Kidney (tissue), 14 donors: ENCODE measurements around the gene C2orf49. TPM values are rescaled to one million over a fixed set of nuclear protein-coding genes. Genes with fewer than 3 reads are reported as not detected.
A peak's percentile ranks its signal among the peaks of the same experiment; 100 is the strongest.

Experiments
- DNase-seq, 5 donors: peaks; one replicate each; pipeline ENCODE4 v3.0.0-alpha.2; 2013 to 2020
- FAIRE-seq: peaks from 2 replicates; lab custom pipeline; 2012; peaks lifted over from hg19 to GRCh38; lab: Jason Lieb, UNC
- H3K27ac ChIP-seq, 2 donors: one replicate each; pipeline ENCODE4 v1.7.0; 2013; ENCODE audit warnings: low read depth in 2 of 2, low read length in 2 of 2, inconsistent platforms in 1 of 2
- H3K27me3 ChIP-seq: one replicate; pipeline ENCODE4 v1.7.1; 2013; ENCODE audit warnings: low read length, inconsistent platforms; ENCODE audit not compliant: control insufficient read depth, insufficient read depth
- H3K36me3 ChIP-seq, 3 donors: one replicate each; pipeline versions ENCODE4 v1.7.0 to v1.7.1; 2013; ENCODE audit warnings: low read length in 3 of 3, control low read depth in 1 of 3, inconsistent platforms in 1 of 3; ENCODE audit not compliant: insufficient read depth in 3 of 3, control insufficient read depth in 2 of 3
- H3K4me1 ChIP-seq, 3 donors: one replicate each; pipeline versions ENCODE4 v1.7.0 to v1.7.1; 2013; ENCODE audit warnings: low read length in 3 of 3, inconsistent platforms in 1 of 3, low read depth in 1 of 3; ENCODE audit not compliant: control insufficient read depth in 2 of 3, insufficient read depth in 2 of 3
- H3K4me3 ChIP-seq, 3 donors: one replicate each; pipeline versions ENCODE4 v1.7.0 to v1.8.1; 2013; ENCODE audit warnings: low read length in 3 of 3, control low read depth in 1 of 3, inconsistent platforms in 1 of 3
- H3K9ac ChIP-seq, 3 donors: one replicate each; pipeline versions ENCODE4 v1.7.0 to v1.7.1; 2013; ENCODE audit warnings: low read length in 3 of 3, control low read depth in 1 of 3, inconsistent platforms in 1 of 3
- H3K9me3 ChIP-seq, 3 donors: one replicate each; pipeline versions ENCODE4 v1.7.0 to v1.7.1; 2013; ENCODE audit warnings: low read length in 3 of 3, control low read depth in 1 of 3, inconsistent platforms in 1 of 3; ENCODE audit not compliant: control insufficient read depth in 2 of 3, insufficient read depth in 1 of 3
- CTCF ChIP-seq: IDR thresholded peaks from 3 replicates; pipeline ENCODE4 v1.5.1; 2012; ENCODE audit warnings: mild to moderate bottlenecking, moderate library complexity, borderline replicate concordance; ENCODE audit not compliant: insufficient read depth; ENCODE audit errors: extremely low read depth
- intact Hi-C: fragments of 100-400 bp; cut with DNase I; formaldehyde crosslinking; loops from one replicate; pipeline ENCODE4 v1.11.1; 2022
- polyA plus RNA-seq: library from polyadenylated mRNA; stranded (reverse); fragments of 350-450 nt; fragmentation: Illumina TruSeq; extraction: RNeasy Lipid Tissue Mini Kit (QIAGEN cat#74804); gene quantifications from one replicate; pipeline ENCODE4 v1.2.3, GENCODE V29; 2014; ENCODE audit warnings: low read depth, low replicate concordance; ENCODE audit not compliant: insufficient read depth
- total RNA-seq: library from RNA; stranded (reverse); fragmentation: NEBNext Ultra II Directional; extraction: Animal tissue kit (Norgen Biotek cat#: 25700); gene quantifications from one replicate; pipeline ENCODE4 v1.2.1, GENCODE V29; 2021
- donor health status: control.
- donor health status: control.
- donor health status: control.
- donor health status: control.
- donor health status: control.
- donor health status: DM: yes; HTN: yes; CAD: no.
- donor health status: Normal renal cell carcinoma (clear cell type).

Gene C2orf49
- total and polyA plus RNA-seq, 2 donors from 2014 or later = 6.8 to 15.0 TPM

GRCh38 chr2:105377871-105378270 lies 40.5 kb downstream of the C2orf49 start:
- no peaks in the 10 kb centered on the region for H3K36me3 ChIP-seq
- no peaks in the 10 kb centered on the region for H3K9me3 ChIP-seq
- DNase-seq = peak in 2 of 5 donors; percentile 32 to 59
- peak; percentile 15 for TF ChIP-seq CTCF
- H3K27ac ChIP-seq = no peak overlapping the region
- H3K4me1 ChIP-seq = peaks cover 0 to 22% (median 10%) of the 10 kb centered on the region in 3 donors
- H3K27me3 ChIP-seq = no peaks in the 10 kb centered on the region
- no peak overlapping the region for H3K9ac ChIP-seq
- intact Hi-C loops = no loop called here
- H3K4me3 ChIP-seq = no peak overlapping the region
- FAIRE-seq = no peak

- Histone ChIP-seq H3K4me3 (no peak overlapping the region), H3K4me1 (peaks cover 0 to 22% (median 10%) of the 10 kb centered on the region in 3 donors), H3K9me3 (no peaks in the 10 kb centered on the region), H3K27ac (no peak overlapping the region), H3K36me3 (no peaks in the 10 kb centered on the region), H3K27me3 (no peaks in the 10 kb centered on the region), H3K9ac (no peak overlapping the region)
- TF ChIP-seq CTCF = no peak
- no peak for FAIRE-seq
- intact Hi-C loops = no loop called here
- DNase-seq = no peak
Observed at GRCh38 chr2:105378276-105378840, 41.0 kb downstream of the C2orf49 start.

- no peak overlapping the region for H3K27ac ChIP-seq
- FAIRE-seq = no peak
- peaks cover 0 to 20% (median 10%) of the 10 kb centered on the region in 3 donors for H3K4me1 ChIP-seq
- no peaks in the 10 kb centered on the region for H3K9me3 ChIP-seq
- H3K4me3 ChIP-seq = no peak overlapping the region
- no peak for TF ChIP-seq CTCF
- intact Hi-C loops = no loop called here
- H3K9ac ChIP-seq = no peak overlapping the region
- no peak for DNase-seq
- no peaks in the 10 kb centered on the region for H3K36me3 ChIP-seq
- no peaks in the 10 kb centered on the region for H3K27me3 ChIP-seq
Observed at GRCh38 chr2:105378921-105379383, 41.6 kb downstream of the C2orf49 start.
